Omental fat pad (tissue), 4 donors: ENCODE data around the gene ZNF780A. TPM values are rescaled to one million over a fixed set of nuclear protein-coding genes. Genes with fewer than 3 reads are reported as not detected.

Experiments
- ATAC-seq: fragments of 150-250 bp; one replicate; pipeline ENCODE4 v1.9.1; 2016; ENCODE audit warnings: mild to moderate bottlenecking, moderate library complexity; ENCODE audit not compliant: low FRiP score
- DNase-seq: peaks from one replicate; pipeline ENCODE4 v3.0.0-alpha.2; 2019; ENCODE audit warnings: low spot score
- CTCF ChIP-seq, 3 donors: fragments of 450-650 bp; IDR thresholded peaks; one replicate each; pipeline ENCODE4 v1.5.1; 2016 to 2017; ENCODE audit warnings: antibody characterized with exemption in 3 of 3, mild to moderate bottlenecking in 3 of 3, moderate library complexity in 2 of 3
- total RNA-seq, 4 donors: library from RNA; depleted of rRNA; stranded (reverse); fragments of >200 nt; gene quantifications; one replicate each; pipeline ENCODE4 v1.1.0, GENCODE V29; 2016

Gene ZNF780A
- total RNA-seq, 4 donors from 2014 or later = 4.8 to 14.7 (median 11.4) TPM

DNA sequence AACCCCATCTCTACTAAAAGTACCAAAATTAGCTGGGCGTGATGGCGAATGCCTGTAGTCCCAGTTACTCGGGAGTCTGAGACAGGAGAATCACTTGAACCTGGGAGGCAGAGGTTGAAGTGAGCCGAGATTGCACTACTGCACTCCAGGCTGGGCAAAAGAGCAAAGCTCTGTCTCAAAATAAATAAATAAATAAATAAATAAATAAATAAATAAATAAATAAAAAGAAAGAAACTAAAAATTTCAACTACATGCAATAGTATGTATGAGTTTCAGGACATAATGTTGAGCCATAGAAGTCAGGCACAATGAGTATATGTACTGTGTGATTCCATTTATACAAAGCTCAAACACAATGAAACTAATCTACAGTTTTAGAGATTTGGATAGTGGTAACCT, 12.9 kb upstream of the ZNF780A start:
- ATAC-seq (no peak), DNase-seq (no peak)
- TF ChIP-seq CTCF (IDR thresholded peaks at IDR 0.05) = no peak

DNA sequence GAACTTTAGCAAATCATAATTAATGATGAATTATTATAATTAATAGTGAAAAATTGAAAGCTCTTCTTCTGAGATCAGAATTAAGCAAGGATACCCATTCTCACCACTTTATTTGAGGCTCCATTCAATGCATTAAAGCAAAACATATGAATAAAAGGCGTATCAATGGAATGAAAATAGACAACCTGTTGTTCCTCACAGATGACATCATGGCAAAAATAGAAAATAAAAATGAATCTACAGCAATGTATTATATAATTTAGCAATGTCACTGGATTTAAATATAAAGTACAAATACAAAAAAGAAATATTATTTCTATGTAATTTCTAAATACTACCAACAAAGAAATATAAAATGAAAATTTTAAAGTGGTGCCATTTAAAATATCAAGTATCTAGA, 11.1 kb upstream of the ZNF780A start:
- TF ChIP-seq CTCF (IDR thresholded peaks at IDR 0.05) = no peak
- no peak for ATAC-seq

GRCh38 chr19:40093416-40093815, 2.7 kb upstream of the ZNF780A start:
- DNase-seq = no peak
- TF ChIP-seq CTCF (IDR thresholded peaks at IDR 0.05) = no peak
- ATAC-seq = no peak

More for the DNA sequence above, 11.1 kb upstream of the ZNF780A start:
- DNase-seq = no peak

DNA sequence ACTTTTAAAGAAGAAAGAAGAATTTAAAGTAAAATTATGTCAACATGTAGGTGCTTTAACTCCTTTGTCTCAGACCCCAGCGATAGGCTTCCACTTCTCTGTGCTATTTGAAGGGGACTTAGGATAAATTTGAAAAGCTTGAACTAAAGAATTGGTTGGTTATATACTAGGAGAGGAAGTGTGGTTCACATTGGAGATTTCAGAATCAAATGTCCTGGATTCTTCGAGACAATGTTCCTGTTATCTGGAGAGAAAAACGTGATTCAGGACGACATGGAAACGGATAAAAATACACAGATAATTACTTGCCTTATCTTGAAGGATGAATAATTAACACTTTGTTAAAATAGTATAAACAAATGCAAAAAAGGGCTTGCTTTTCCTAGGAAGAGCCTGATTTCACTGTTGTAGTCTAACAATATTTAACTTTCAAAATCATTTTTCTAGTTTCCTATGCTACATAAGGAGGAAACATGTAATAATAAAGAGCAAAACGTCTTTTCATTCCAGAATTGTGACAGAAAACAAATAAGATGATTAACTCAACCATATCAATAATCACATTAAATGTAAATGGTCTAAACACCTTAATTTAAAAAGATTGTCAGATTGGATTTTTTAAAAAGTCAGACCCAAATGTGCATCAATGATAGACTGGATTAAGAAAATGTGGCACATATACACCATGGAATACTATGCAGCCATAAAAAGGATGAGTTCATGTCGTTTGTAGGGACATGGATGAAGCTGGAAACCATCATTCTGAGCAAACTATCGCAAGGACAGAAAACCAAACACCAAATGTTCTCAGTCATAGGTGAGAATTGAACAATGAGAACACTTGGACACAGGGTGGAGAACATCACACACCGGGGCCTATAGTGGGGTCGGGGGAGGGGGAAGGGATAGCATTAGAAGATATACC, 724 bp upstream of the ZNF780A start:
- DNase-seq = no peak
- ATAC-seq = no peak
- TF ChIP-seq CTCF (IDR thresholded peaks at IDR 0.05) = no peak

GRCh38 chr19:40089462-40089861, 1.3 kb downstream of the ZNF780A start:
- no peak for TF ChIP-seq CTCF (IDR thresholded peaks at IDR 0.05)
- DNase-seq = no peak
- ATAC-seq = no peak

DNA sequence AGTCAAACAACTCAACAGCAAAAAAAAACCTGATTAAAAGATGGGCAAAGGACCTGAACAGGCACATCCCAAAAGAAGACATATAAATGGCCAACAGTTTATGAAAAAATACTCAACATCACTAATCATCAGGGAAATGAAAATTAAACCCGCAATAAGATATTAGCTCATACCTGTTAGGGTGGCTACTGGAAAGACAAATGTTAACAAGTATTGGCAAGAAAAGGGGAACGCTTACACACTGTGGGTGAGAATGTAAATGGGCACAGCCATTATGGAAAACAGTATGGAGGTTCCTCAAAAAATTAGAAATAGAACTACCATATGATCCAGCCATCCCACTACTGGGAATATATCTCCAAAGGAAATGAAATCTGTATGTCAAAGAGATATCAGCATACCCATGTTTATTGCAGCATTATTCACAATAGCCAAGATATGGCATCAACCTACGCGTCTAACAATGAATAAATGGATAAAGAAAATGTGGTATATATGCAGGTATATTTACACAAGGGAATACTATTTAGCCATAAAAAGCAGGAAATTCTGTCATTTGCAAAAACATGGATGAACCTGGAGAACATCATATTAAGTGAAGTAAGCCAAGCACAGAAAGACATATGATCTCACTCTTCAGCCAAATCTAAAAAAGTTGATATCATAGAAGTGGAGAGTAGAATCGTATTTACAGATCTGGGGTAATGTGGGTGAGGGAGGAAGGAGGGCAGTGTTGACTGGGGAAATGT, 2.3 kb downstream of the ZNF780A start:
- no peak for TF ChIP-seq CTCF (IDR thresholded peaks at IDR 0.05)
- DNase-seq = no peak
- ATAC-seq = no peak
